ENCODE measurements around the gene BIRC2. TPM values are rescaled to one million over a fixed set of nuclear protein-coding genes. Genes with fewer than 3 reads are reported as not detected.
"Not testable (repeated sequence)": the region's sequence is repeated elsewhere in the genome, so short reads cannot be mapped to it uniquely, and the experiment has no call there.

BIRC2 gene
- total RNA-seq, 1 donor from 2014 or later, result 50.4 TPM

DNA sequence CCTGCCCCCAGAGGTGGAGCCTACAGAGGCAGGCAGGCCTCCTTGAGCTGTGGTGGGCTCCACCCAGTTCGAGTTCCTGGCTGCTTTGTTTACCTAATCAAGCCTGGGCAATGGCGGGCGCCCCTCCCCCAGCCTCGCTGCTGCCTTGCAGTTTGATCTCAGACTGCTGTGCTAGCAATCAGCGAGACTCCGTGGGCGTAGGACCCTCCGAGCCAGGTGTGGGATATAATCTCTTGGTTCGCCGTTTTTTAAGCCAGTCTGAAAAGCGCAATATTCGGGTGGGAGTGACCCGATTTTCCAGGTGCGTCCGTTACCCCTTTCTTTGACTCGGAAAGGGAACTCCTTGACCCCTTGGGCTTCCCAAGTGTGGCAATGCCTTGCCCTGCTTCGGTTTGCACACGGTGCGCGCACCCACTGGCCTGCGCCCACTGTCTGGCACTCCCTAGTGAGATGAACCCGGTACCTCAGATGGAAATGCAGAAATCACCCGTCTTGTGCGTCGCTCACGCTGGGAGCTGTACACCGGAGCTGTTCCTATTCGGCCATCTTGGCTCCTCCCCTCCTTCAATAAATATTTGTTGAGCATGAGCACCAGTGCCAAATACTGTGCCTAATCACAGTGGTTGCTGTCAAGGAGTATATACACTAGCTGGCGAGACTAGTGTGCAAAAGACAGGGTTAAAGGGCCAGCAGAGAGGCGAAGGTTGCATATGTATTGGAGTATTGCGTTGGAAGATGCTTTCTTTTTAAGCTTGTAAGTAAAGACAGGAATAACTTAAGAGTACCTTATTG lies 27.8 kb downstream of the BIRC2 start:
- not testable (repeated sequence) for DNase-seq (ENCODE audit: low read depth, low spot score)

DNA sequence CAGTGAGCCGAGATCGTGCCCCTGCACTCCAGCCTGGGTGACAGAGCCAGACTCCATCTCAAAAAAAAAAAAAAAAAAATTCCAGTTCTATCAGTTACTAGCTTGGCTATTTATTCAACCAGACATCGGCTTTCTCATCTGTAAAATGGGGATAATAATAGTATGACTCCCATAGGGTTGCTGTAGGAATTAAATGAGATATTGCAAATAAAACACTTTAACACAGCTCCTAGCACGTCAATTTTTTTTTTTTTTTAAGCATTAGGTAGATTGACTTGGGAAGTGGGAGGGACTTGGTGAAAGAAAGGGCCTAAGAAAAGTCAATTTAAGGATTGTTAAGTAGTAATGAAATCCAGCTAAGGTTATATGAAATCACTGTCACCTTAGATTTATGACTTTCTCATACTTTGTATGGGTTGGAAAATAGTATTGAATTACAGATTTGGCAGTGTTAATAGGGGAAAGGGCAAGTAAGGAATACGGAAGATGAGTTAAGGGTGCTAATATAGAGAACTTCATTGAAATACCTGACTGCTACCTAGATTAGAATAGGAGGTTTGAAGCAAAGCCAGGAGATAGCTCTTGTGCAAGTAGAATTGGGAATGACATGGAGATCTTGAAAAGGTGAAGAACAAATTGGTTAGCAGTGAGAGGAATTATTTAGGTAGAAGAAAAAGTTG lies 28.8 kb downstream of the BIRC2 start:
- no peak for DNase-seq (ENCODE audit: low read depth, low spot score)

DNA sequence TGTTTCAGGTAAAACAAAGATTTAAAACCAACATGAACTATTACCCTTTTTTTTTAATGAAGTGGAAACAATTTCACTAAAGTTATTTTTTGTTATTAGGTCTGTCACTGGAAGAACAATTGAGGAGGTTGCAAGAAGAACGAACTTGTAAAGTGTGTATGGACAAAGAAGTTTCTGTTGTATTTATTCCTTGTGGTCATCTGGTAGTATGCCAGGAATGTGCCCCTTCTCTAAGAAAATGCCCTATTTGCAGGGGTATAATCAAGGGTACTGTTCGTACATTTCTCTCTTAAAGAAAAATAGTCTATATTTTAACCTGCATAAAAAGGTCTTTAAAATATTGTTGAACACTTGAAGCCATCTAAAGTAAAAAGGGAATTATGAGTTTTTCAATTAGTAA lies 30.9 kb downstream of the BIRC2 start:
- no peak for DNase-seq (ENCODE audit: low read depth, low spot score)

DNA sequence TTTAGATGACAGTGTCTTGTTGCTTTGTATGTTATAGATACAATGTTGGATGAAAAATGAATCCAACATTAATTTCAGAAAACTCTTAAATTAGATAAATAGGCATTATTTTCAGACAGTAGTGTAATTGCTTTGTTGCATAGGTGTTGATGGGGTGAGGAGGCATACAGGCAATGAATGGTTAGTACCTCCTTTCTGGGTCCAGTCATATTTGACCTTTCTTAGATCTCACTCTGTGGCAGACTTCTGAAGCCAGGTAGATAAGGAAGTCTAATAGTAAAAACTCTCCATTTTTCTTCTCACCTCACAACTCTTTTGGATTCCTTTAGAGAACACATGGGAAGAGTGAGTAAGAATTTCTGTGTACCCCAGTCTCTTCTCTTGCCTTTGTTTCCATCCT lies 31.8 kb downstream of the BIRC2 start:
- DNase-seq (ENCODE audit: low read depth, low spot score), result no peak

DNA sequence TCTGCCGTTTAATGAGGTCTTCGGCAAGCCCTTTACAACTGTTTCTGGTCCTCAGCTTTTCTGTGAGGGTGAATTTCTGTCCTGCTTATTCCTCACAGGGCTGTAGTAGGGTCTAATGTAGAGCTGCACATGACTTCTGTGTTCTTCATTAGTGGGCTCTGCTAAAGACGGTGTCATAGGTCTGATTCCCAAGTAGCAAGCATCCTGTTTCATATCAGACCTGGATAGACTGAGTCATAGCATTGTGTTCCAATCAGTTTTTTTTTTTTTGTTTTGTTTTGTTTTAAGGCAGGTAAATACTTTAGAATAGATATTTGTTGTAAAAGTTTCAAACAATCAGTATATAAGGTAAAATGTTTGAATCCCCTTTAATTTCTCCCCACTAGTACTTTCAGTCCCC lies 35.4 kb downstream of the BIRC2 start:
- no peak for DNase-seq (ENCODE audit: low read depth, low spot score)

DNA sequence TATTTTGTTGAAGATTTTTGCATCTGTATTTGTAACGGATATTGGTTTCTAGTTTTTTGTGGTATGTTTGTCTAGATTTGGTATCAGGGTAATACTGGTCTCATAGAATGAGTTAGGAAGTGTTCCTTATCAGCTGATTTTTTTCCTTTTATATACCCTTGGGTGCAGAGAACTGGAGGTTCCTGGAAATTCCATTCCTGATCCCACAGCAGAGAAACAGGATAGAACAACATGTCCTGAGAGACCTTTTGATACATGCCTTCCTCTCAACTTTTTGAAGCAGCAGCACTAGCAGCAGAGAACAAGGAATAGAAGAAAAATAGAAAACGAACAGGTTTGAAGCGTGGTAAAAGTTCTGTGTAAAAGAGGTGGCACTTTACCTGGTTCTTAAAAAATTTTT lies 36.8 kb downstream of the BIRC2 start:
- no peak for DNase-seq (ENCODE audit: low read depth, low spot score)

DNA sequence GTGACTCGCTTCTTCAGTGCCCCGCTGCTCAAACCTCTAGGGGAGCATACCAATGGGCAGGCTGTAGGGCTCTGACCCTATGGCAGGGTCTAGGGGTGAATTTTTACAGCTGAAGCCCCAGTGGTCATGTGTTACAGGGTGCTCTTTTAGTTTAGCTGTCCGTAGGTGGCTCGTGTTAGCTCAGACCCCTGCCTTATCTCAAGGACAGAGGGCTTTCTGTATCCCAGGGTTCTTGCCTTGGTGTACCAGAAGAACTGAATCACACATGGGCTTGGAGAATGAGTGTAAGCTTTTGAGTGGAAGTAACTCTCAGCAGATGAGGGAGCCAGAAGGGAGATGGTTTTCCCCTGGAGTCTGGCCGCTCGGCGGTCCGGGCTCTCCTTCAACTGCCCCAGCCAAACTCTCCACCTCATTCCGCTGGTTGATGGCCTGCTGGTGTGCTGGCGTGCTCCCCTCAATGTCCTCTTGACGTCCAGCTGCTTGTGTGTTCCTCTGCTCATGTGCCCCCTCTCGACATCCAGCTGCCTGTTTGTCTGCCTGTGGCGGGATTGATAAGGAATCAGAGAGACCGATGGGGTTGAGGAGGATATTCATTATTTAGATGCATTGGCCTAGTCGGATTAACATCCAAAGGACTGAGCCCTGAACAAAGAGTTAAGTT lies 37.5 kb downstream of the BIRC2 start:
- DNase-seq (ENCODE audit: low read depth, low spot score), result no peak

DNA sequence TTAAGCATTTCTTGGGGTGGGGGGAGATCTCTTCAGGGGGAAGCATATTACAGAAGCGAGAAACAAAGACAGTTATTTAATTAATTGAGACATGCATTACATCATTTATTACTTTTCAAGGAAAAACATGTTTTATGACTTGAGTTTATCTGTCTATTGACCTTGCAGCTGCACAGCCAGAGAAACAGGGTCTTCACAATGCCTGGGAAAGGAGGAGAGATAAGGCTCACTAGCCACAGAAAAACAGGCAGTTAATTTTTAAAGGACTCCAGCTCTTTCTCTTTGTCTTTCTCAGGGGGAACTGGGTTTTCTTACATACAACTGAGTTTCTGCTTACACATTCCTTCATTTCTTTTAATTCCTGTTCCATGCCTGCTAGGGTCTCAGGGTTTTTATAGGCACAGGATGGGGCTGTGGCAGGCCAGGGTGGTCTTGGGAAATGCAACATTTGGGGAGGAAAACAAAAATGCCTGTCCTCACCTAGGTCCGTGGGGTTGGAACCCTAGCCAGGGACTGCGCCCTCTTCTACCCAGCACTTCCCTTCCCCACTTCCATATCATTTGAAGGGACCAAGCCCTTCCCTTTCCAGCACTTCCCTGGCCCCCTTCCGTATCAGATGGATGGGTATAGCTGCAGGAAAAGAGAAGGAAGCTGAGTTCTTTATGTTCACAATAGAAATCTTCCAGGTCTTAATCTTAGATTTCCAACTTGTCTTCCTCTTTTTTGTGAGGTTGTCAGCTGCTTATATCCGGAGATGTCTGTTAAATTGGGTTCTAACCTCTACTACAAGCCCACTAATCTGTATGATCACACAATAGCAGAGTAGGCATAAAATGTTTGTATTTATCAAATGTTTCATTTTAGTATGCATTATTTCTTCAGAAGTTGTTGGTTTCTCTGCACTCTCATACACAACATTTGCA lies 38.3 kb downstream of the BIRC2 start:
- DNase-seq (ENCODE audit: low read depth, low spot score), result no peak

DNA sequence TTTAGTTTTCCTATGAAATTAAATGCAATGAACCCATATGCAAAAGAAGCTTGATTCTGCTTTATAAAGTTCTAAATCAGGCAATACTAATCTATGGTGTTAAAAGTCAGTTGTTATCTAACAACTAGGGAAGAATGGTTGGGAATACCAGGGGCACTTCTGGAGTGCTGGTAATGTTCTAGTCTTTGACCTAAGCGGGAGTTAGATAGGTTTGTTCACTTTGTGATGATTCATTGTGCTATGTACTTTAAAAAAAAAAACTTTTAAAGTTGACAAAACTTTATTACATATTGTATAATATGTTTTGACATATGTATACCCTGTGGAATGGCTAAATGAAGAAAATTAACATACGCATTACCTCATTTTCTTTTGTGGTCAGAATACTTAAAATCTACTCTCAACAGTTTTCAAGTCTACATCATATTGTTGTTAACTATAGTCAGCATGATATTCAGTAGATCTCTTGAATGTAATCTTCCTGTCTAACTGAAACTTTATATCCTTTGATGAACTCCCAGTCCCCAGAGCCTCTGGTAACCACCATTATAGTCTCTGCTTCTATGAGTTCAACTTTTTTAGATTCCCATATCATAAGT lies 39.2 kb downstream of the BIRC2 start:
- no peak for DNase-seq (ENCODE audit: low read depth, low spot score)

DNA sequence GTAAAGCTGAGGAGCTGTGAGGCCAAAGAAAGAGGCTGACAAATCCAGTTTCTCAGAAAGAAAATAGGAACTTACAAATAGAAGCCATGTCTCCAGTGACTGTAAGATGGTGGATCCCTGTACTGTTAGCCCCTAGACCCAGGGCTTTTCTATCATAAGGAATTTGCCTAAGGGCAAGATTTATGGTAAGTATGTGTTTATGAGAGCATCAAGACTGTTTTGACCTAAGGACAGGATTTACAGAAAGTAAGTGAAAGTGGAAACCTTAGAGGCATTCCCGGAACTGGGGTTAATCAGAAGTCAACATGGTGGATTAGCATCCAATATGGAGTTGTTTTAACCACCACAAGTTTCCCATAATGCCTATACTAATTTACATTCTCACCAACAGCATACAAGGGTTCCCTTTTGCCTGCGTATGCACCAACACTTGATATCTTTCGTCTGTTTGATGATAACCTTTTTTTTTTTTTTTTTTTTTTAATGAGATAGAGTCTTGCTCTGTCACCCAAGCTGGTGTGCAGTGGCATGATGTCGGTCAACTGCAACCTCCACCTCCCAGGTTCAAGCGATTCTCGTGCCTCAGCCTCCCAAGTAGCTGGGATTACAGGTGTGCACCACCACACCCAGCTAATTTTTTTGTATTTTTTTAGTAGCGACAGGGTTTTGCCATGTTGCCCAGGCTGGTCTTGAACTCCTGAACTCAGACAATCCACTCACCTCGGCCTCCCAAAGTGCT lies 40.2 kb downstream of the BIRC2 start:
- DNase-seq (ENCODE audit: low read depth, low spot score), result no peak

DNA sequence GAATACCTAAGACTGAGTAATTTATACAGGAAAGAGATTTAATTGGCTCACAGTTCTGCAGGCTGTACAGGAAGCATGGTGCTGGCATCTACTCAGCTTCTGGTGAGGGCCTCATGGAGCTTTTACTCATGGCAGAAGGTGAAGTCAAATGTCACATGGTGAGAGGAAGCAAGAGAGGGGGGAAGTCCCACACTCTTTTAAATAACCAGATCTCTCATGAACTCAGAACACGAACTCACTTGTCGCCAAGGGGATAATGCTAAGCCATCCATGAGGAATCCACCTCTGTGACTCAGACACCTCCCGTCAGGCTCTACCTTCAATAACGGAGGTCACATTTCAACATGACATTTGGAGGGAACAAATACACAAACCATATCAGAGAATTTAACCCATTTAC lies 42.2 kb downstream of the BIRC2 start:
- DNase-seq (ENCODE audit: low read depth, low spot score), result no peak

DNA sequence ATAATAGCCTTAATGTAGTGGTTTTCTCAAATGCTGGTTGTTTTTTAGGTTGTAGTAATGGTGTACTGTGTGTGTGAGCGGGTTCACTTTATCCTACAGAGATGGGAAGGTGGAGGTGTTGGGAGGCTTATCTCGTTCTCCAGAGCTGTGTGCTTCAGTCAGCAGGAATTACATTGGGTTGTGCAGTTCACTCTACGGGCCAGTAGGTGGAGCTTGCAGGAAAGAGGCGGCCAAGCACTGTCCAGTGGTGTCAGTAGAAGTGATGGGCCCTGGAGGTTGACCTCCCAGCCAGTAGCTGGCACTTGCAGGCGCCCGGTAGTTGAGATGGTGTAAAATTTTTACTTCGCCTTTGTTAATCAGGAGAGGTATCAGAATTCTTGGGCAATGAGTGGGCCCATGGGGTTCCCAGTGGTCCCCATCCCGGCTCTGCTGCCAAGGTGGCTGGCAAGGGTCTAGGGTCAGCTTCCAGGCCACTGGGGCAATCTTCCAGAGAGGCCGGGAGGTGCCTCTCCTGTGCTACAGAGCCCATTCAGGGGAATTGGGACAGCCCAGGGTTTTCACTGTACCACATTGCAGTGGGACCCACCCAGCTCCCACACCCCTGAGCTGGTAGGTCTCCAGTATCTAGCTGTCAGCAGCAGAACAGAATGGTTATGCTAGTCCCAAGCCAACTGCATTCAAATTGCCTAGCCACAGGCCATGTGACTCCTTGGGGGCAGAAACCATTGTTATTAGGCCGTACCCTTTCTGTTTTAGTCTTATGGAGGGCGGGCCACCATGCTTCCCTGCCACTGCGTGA lies 43.9 kb downstream of the BIRC2 start:
- DNase-seq (ENCODE audit: low read depth, low spot score), result no peak

DNA sequence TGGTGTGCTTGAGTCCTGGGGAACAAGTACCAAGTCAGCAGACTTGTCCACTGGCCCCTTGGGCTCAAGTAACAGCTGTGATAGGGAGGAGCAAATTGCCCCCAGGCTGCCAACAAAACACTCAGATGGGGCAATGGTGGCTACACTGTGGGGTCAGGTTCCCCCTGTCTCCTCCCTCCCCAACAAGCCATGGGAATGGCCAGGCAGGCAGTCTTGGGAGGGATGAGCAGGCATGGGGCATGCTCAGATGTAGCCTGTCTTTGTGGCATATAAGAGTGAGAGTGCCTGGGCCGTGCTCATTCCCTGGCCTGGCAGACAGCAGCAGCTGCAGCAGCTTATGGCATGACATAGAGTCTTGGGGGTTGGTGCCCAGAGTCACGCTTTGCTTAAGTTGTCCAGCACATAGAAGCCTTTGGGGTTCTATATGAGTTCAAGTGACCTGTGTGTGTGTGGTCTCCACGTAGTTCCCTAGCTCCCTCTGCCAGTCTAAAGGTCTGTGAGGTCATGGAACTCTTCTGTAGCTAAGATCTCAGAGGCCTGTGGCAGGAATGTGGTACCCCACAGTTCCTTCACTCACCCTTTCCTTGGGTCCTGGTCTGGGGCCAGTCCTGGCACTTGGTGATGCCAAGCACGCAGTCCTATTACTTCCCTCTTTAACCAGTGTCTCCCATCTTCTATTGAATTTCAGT lies 44.7 kb downstream of the BIRC2 start:
- DNase-seq (ENCODE audit: low read depth, low spot score), result no peak

DNA sequence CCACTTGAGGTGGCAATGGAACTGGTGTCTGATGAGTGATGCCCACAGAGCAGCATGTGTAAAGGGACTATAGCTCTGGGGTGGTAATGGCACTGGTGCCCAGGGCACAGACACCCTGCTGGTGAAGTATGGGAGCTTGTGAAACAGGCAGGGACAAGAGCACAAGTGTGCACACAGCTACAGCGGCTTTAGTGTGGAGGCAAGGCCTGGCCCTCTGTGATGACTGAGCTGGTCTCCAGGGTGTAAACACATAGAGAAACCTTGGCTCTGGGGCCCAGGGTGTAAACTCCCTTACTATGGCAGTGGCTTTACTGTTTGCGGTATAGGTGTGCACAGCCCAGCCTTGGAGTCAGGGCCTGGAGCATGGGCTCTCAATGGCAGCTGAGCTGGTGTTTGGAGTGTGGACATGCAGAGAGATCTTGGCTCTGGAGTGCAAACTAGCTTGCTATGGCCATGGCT lies 46.3 kb downstream of the BIRC2 start:
- no peak for DNase-seq (ENCODE audit: low read depth, low spot score)

DNA sequence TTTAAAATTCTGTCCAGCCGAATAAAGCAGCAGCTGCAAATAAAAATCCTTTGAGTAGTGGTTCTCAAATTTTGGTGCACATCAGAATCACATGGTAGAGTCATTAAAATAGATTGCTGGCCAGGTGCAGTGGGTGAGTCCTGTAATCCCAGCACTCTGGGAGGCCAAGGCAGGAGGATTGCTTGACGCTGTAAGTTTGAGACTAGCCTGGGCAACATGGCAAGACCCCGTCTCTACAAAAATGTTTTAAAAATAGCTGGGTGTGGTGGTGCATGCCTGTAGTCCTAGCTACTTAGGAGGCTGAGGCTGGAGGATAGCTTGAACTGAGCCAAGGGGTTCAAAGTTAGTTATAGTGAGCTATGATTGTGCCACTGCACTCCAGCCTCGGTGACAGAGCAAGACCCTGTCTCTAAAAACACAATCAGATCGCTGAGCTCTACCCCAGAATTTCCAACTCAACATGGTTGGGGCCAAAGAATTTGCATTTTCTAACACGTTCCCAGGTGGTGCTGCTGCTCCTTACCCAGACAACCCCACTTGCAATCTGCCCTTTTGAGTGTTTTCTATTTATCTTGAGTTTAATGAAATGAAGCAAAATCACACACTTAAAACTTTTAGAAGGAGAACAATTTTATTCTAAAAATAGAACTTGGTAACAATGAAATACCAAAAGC lies 48.8 kb downstream of the BIRC2 start:
- no peak for DNase-seq (ENCODE audit: low read depth, low spot score)

DNA sequence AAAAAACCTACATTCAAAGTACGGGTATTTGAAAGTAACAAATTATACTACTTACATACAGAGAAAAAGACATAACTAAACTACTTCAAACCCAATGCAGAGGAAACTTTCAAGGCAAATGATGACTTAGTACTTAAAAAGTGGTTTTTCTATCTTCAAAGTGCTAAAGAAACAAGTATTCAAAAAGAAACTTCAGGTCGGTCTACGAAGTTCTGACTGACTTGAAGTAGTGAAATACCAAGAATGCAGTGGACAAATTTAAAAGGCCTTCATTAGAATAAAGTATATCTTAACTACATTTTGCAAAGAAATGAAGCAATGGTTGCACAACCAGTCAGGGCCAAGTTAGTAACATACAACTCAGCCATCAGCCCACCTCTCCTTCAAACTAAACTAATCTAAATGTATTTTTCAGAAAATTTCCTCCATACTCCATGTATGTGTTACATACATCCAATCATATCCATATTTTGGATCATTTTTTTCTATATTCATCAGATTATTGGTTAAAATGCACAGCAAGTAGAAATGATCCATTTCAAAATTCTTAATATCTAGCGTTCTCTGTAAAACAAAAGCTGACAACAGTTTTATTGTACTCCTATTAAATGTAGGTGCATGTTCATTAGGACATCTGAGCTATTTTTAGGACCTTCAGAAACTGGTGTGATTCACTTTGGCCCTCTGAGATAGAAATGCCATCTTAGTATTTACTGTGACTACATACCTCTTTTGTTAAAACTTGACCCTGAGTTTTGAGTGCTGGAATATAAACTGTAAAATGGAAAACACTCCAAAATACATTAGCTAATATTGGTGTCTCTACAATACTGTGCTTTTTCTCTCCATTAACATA lies 49.9 kb downstream of the BIRC2 start:
- no peak for DNase-seq (ENCODE audit: low read depth, low spot score)

DNA sequence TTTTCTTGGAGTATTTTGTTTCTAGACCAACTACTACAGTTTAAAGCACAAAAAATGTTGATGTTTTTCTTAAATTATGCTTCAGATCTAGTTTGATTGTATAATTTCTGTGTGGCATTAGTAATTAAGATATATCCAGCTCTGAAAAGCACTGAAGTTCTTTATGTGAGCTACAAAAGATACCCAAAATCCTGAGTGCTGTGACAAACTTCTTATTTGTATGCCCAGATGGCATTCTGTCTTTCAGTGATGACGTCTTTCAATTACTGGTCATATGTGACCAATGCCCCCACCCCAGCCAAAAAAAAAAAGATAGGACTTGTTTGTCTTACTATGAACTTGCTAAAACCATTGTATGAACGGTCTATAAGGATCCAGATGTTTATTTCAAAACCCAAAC lies 51.3 kb downstream of the BIRC2 start:
- DNase-seq (ENCODE audit: low read depth, low spot score), result no peak

Data from pulmonary artery endothelial cell (primary cell).